ENCODE results near the gene ARHGAP15.

GRCh38 chr2:143192716-143193115, 63.5 kb downstream of the ARHGAP15 start:
- TF ChIP-seq, protein P1, sequence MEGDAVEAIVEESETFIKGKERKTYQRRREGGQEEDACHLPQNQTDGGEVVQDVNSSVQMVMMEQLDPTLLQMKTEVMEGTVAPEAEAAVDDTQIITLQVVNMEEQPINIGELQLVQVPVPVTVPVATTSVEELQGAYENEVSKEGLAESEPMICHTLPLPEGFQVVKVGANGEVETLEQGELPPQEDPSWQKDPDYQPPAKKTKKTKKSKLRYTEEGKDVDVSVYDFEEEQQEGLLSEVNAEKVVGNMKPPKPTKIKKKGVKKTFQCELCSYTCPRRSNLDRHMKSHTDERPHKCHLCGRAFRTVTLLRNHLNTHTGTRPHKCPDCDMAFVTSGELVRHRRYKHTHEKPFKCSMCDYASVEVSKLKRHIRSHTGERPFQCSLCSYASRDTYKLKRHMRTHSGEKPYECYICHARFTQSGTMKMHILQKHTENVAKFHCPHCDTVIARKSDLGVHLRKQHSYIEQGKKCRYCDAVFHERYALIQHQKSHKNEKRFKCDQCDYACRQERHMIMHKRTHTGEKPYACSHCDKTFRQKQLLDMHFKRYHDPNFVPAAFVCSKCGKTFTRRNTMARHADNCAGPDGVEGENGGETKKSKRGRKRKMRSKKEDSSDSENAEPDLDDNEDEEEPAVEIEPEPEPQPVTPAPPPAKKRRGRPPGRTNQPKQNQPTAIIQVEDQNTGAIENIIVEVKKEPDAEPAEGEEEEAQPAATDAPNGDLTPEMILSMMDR (IDR thresholded peaks at IDR 0.05; ENCODE audit: insufficient read depth, low read depth, low read length) = no peak
- no peak for TF ChIP-seq EZH2 (IDR thresholded peaks at IDR 0.05; ENCODE audit: insufficient read depth, low read length)
